Left ventricle myocardium inferior (tissue), 1 donor: Measurements from ENCODE around the gene PPP1R14B. TPM values are rescaled to one million over a fixed set of nuclear protein-coding genes. Genes with fewer than 3 reads are reported as not detected.

Experiments used
- DNase-seq: peaks from one replicate; pipeline ENCODE4 v3.0.0-alpha.2; 2020
- H3K27ac ChIP-seq: fragments of 200-600 bp; replicated peaks from 2 replicates; pipeline ENCODE4 v1.8.0; 2021
- H3K27me3 ChIP-seq: fragments of 200-600 bp; 2 replicates; pipeline ENCODE4 v1.8.0; 2021; ENCODE audit warnings: low read depth
- H3K36me3 ChIP-seq: fragments of 200-600 bp; 2 replicates; pipeline ENCODE4 v1.8.0; 2021
- H3K4me1 ChIP-seq: fragments of 200-600 bp; 2 replicates; pipeline ENCODE4 v1.8.0; 2021
- H3K4me3 ChIP-seq: fragments of 200-600 bp; 2 replicates; pipeline ENCODE4 v1.8.0; 2021; ENCODE audit warnings: mild to moderate bottlenecking, moderate library complexity
- H3K9me3 ChIP-seq: fragments of 200-600 bp; replicated peaks from 2 replicates; pipeline ENCODE4 v1.8.0; 2021
- CTCF ChIP-seq: fragments of 200-600 bp; IDR thresholded peaks from 2 replicates; pipeline ENCODE4 v1.8.0; 2021; ENCODE audit warnings: antibody characterized with exemption, mild to moderate bottlenecking, borderline replicate concordance
- intact Hi-C: fragments of 100-400 bp; cut with micrococcal nuclease; formaldehyde crosslinking; loops from one replicate; pipeline ENCODE4 v1.11.0; 2022
- total RNA-seq: library from RNA; stranded (reverse); fragmentation: NEBNext Ultra II Directional; extraction: Animal tissue kit (Norgen Biotek cat#: 25700); gene quantifications from one replicate; pipeline ENCODE4 v1.2.1, GENCODE V29; 2021
- donor health status: DM: no; HTN: yes; CAD: no; lungs with severe emphysema.

Gene PPP1R14B
- total RNA-seq, 1 donor from 2014 or later: 102 TPM

DNA sequence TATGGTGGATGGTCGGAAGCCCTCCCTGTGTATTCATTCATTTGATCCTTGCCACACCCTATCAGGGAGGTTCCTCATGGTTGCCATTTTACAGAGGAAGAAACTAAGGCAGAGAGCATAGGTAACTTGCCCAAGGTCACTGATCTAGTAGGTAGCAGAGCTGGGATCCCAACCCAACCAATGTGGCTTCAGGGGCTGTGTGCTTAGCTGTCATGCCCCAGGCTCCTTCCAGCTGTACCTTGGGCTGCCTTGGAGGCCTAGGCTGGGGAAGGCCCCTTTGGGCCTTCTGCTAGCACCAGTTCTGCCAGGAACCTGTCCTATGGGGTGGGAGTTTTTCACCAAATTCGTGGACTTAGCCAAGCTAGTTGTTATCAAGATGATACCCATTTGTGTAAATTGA lies 29.1 kb upstream of the PPP1R14B start:
- no peak for TF ChIP-seq CTCF
- no peak overlapping the region for H3K4me3 ChIP-seq
- intact Hi-C loops: no loop called here

GRCh38 chr11:64275031-64275800 lies 28.5 kb upstream of the PPP1R14B start:
- no peaks in the 10 kb centered on the region for H3K9me3 ChIP-seq
- H3K27me3 ChIP-seq: no peaks in the 10 kb centered on the region
- H3K36me3 ChIP-seq: peaks cover 36% of the 10 kb centered on the region
- peaks cover 36% of the 10 kb centered on the region for H3K4me1 ChIP-seq
- intact Hi-C loops: no loop called here
- no peak overlapping the region for H3K4me3 ChIP-seq
- TF ChIP-seq CTCF: no peak
- DNase-seq: no peak
- H3K27ac ChIP-seq: no peak overlapping the region

More for the DNA sequence above, 29.1 kb upstream of the PPP1R14B start:
- Histone ChIP-seq H3K9me3 (no peaks in the 10 kb centered on the region), H3K27ac (no peak overlapping the region), H3K27me3 (no peaks in the 10 kb centered on the region), H3K36me3 (peaks cover 40% of the 10 kb centered on the region), H3K4me1 (peaks cover 32% of the 10 kb centered on the region)
- no peak for DNase-seq

DNA sequence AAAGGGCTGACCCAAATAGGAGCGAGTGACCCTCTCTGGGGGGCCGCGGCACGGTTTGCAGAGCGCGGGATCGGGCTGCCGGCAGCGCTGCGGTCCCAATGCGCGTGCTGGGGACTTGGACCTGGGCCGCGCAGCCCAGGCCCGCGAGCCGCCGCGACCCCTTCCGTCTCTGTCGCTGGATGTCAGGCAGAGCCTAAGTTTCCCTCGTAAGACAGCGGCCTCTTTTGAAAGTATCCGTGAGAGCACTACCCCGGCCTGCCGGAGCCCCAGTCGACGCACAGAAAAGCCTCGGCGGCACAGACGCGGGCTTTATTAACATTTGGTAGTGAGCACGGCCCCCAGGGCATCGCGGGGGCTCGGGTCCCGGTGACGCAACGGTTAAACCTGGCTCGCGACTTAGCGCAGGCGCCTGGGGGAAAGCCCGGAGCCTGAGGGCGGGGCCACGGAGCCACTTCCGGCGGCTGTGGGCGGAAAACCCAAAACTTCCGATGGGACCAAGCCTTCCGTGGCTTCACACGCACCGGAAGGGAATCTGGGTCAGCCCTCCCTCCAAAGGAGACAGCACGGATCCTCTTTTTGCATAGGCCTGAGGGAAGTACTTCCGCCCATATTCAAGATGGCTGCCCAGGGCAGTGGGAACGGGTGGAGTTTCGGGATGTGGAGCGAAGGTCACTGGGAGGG lies 22.9 kb upstream of the PPP1R14B start:
- peak; percentile 98 for DNase-seq
- Histone ChIP-seq H3K27ac (peak overlapping the region; percentile 98), H3K4me3 (peak overlapping the region; percentile 85), H3K27me3 (no peaks in the 10 kb centered on the region), H3K36me3 (peaks cover 19% of the 10 kb centered on the region), H3K4me1 (peaks cover 64% of the 10 kb centered on the region), H3K9me3 (no peaks in the 10 kb centered on the region)
- intact Hi-C loops: no loop called here
- TF ChIP-seq CTCF: no peak

- Histone ChIP-seq H3K27me3 (no peaks in the 10 kb centered on the region), H3K4me1 (peaks cover 64% of the 10 kb centered on the region), H3K9me3 (no peaks in the 10 kb centered on the region), H3K36me3 (peaks cover 24% of the 10 kb centered on the region), H3K4me3 (peak overlapping the region; percentile 85), H3K27ac (peak overlapping the region; percentile 98)
- intact Hi-C loops: no loop called here
- no peak for TF ChIP-seq CTCF
- peak; percentile 71 for DNase-seq
These were observed 22.3 kb upstream of the PPP1R14B start for GRCh38 chr11:64268893-64269539.

DNA sequence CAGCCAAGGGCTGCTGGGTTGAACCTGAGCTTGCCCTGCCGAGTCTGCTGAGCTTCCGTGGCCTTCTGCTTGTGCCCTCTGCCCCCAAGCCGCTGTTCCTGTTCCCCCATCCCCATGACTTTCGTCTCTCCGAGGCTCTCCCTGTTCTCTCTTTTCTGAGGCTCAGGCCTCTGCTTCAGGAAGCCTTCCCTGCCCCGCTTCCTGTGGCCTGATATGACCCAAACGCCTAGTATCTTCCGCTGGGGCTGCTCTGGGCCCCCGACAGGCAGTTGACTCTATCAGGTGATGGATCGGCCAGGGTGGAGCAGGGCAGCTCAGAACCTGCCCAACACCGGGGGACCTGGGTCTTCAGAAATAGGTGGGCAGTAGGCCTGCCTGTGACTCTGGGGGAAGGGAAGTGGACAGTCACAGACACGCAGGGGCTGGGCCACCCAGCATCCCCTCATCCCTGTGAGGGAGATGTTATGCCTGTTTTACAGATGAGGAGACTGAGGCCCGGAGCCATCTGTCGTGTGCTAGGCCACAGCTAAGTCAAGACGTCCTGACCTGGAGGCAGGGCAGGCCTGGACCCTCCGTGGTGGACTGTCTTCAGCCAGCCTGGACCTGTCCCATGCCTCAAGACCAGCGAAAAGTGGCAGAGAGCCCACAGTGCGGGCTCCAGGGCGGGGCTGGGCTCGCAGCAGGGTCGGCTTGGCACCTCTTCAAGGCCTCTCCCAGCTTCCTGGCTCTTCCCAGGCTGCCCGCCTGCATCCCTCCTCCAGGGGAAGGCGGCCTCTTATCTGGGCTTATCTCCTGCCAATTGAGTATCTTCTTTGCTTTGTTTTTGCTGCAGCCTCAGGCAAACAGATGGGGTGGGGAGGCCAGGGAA lies 21.5 kb upstream of the PPP1R14B start:
- peak overlapping the region; percentile 98 for H3K27ac ChIP-seq
- peak; percentile 60 for DNase-seq
- no peaks in the 10 kb centered on the region for H3K27me3 ChIP-seq
- H3K36me3 ChIP-seq: peaks cover 32% of the 10 kb centered on the region
- peak; percentile 16 for TF ChIP-seq CTCF
- H3K4me3 ChIP-seq: peak overlapping the region; percentile 85
- peaks cover 57% of the 10 kb centered on the region for H3K4me1 ChIP-seq
- no peaks in the 10 kb centered on the region for H3K9me3 ChIP-seq
- intact Hi-C loops: no loop called here
